NOMO-1 treated with dmso at 0.1 percent for 144 hours (cell line): ENCODE data around the gene SDK1.

Experiments
- DNase-seq: peaks from one replicate; lab custom pipeline; 2025; ENCODE audit not compliant: unreplicated experiment; lab: John Stamatoyannopoulos, UW

Gene SDK1

DNA sequence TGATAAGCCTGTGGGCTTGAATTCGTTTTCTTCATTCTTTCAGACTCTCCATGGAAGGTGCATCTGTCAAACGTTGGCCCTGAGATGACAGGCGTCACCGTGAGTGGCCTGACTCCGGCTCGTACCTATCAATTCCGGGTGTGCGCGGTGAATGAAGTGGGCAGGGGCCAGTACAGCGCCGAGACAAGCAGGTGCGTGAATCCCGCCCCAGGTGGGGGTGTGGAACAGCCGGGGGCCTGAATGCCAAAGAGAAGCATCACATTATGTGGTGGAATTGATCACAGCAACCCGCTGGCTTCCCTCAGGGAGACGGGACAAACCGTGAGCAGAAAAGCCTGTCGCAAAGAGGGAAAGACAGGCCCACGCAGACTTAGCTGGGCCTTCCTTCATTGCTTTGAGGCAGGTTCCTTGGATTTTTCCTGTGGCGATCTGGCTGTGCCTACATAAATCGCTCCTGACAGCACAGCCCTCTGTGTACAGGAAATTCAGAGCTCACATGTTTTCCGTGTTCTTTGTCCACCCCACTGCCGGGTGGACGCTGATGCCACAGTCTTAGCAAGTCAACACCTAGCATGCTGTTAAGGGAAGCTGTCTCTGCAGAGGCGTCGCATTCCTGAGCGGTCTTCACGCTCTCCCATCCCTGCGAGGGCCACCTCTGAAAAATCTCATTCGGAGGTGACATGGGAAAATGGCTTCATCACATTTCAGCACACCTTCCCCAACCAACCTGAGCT lies 710.0 kb downstream of the SDK1 start:
- no peak for DNase-seq

DNA sequence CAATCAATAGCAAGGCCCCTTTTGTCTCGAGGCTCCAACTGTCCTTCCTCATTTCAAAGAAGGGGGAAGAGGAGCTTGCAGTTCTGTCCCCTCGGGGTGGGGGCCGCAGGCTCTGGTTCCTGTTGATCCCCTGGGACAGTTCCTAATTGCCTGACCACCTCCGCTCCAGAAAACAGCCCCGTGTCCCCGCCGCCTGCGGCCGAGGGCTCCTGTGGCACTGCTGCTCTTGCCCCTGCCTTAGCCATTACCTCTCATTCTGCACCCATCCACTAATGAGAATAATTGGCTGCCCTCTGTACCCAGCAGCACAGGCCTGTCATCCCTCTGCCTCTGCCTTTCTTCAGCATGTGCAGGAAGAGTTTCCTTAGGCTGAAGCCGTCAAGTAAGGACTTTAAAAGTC lies 712.7 kb downstream of the SDK1 start:
- no peak for DNase-seq

DNA sequence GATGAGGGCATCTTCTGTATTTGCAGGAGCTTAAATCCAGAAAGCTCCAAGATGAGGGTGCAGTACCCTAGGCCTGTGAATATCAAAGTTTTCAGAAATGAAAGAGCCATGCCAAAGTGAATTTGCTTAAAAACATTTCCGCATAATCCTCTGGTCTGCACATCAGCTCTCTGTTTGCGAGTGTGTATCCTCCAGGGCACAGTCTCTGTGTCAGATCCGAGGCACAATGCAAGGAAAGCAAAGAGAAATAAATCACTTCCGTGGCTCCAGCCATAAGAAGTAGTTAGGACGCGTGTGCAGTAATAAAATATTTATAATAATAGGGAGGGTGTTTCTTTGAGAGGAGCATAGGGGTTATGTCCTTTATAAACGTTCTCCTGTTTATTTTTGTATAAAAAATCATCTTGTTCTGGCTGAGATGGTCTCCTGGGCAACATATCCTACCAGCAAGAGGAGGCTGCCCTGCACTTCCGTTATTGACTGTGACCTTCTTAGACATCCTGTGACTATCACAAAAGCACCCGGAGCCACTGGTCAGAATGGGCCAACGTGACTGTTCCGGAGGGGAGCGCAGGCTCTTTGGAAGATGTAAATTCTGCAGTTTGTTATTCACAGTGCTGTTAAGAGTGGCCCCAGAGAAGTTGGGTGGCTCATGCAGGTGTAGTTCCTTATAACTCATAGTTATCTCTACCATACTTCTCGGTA lies 713.4 kb downstream of the SDK1 start:
- no peak for DNase-seq

DNA sequence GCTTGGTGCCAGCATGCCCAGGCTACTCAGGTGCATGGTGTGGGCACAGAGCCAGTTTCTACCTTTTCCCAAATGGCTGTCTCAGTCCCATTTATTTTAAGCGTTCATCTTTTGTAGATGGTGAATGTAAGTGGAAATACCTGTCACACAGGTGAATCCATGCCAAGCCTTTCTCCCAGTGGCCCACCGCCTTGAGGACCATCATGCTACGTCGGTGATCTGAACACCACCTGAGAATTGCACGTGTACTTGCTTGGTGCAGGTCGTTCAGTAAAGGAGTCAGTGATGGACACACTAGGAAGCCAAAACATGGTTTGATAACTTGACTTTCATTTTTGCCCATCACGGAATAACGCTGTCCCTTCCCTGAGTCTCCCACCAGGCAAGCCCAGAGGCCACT lies 714.3 kb downstream of the SDK1 start:
- DNase-seq: no peak

DNA sequence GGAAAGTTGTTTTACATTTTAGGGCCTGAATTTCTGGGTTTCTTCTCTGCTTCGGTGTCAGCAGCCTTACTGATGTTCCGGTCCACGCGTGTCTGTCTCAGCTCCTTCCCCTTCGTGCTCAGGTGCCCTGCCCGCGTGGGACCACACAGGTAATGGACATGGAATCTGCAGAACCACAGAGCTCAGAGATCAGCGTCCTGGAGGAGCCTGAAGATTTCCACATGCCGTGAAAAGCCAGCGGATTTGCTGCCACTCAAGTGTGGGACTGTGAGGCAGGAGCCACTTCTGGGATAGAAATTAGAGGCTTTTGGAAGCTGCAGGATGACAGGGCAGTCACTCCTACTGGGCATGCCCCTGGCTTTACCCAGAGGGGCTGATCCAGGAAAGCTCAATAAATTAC lies 714.9 kb downstream of the SDK1 start:
- no peak for DNase-seq

DNA sequence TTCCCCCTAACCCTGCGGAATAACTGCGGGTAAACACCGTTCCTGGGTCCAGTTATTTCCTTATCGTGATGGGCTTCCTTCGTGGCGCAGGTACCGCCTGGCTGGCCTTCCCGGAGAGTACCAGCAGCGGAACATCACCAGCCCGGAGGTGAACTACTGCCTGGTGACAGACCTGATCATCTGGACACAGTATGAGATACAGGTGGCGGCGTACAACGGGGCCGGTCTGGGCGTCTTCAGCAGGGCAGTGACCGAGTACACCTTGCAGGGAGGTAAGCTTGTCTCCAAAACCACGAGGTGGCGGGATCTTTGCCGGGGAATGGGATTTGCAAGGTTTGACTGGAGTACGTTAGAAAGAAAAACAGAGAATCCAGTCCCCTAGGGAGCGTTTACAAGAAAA lies 716.0 kb downstream of the SDK1 start:
- no peak for DNase-seq

DNA sequence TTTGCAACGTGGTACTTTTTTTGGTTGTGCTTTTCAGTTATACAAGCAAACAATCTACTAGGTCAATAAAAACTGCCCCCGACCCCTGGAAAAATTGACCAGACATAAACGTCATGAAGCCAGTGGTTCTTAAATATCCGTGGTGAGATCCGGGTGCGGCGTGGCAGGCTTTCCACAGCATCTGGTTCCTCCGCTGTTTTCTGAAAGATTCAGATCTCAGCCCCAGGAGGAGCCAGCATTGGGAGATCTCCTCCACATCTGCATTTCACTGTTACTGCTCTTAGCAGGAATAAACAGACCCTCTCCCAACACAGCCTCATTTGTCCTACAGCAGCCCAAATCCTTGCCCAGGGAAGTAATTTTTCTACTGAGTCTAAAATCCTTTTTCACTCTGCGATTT lies 716.7 kb downstream of the SDK1 start:
- no peak for DNase-seq

DNA sequence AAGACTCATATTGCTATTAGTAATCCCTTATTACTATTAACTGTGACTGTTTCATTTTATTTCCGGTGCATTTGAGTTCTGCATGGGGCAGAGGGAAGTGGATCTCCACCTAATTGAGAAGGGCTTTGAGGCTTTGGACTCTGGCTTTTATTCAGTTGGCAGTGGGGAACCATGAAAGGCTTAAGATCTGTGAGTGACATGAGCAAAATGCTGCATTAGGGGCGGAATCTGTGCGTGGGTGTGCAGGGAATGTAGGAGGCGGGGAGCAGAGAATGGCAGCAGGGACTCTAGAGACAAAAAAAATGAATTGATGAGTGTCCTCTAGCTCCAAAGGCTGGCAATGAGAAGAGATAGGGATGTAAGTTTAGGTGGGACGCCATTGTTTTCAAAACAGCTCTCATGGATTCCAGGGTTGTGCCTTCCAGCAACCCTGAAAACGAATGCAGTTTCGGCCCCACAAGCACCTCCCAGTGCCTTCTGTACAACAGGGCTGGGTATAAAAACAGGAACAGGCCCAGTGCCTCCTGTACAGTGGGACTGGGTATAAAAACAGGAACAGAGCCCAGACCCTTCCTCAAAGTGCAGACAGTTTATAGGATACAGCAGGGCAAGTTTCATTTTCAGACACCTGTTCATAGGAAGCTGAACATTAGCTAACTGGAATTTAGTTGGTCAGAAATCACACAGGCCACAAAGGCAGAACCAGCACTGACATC lies 717.7 kb downstream of the SDK1 start:
- no peak for DNase-seq

DNA sequence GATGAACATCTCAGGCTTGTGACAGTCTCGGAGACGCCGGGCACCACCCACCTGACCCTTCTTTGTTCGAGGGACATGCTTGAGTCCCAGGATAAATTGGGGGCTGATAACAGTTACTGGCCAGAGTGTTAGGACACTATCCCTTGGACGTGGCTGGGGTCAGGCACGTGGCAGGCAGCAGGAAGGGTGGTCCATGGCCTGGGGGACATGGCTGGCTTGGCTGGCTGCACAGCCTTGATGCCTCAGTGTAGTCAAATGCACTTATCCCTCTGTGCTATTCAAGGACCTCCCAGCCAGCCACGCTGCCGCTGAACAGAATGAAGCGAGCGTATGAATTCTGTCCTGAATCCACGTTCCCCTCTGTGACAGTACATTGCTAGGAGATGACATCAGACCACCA lies 719.0 kb downstream of the SDK1 start:
- DNase-seq: no peak

DNA sequence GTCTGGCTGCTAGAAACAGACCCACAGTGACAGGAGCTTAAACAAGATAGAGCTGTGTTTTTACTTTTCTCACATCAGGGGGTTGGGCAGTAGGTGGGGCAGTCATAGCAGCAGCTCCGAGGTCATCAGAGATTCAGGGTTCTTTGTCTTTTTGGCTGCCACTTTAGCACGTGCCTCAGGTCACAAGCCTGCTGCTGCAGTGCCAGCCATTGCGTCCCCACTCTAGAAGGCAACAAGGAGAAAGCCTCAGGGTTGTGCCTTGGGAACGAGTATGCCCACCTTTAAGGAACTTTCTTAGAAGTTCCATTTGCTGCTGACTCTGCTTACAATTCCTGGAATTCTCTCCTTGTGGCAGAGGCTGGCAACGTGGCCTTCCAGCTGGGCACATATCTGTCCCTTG lies 720.4 kb downstream of the SDK1 start:
- DNase-seq: no peak

DNA sequence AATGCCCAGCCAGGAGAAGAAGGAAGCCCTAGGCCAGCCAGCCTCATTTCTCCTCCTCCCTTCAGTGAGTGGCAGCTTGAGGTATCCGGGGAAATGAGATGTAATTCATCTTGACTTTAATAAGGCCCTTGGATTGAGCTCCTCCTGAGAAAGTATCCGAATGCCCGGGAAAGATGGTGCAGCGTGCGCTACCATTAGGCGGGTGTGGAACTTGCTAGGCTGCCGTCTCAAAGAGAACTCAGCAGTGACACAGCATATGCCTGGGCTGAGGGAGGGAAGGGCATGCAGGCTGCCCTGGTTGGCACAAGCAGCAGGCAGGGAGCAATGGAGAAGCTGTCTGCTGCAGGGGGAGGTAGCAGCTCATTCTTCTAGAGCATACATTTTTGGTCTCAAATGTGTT lies 721.2 kb downstream of the SDK1 start:
- DNase-seq: no peak

DNA sequence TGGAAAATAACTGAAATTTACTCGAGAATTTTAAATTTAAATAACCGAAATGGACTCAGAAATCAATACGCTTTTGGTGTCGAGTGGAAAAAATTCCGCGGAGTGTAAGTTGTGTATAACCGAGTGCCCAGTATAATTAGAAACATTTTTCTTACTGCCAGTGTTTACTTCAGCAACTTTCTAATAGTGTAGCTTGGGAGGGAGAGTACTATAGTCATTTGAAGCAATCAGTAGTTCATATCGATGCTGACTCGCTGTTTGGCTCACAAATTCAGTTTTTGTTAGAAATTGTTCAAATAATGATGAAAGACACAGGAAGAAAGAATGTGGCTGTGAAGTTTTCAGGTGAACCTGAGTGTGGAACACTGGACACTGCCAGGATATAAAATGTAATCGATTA lies 722.5 kb downstream of the SDK1 start:
- no peak for DNase-seq

DNA sequence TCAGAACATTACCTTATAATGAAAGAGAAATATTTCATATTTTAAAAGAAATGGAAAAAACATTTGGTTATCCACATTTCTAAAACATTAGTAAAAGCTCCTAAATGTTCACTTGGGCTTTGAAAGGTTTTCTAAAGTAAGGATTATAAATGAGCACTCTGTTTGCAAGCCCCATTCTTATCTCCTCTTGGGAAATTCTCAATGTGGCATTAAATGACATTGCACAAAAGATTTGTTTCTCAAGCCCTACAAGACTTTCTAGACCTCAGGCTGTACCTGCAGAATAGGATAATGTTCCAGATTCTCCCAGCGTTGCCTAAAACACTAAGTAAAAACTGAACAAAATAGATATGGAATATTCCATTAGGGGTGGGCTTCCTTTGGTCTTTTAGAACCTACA lies 723.1 kb downstream of the SDK1 start:
- no peak for DNase-seq

DNA sequence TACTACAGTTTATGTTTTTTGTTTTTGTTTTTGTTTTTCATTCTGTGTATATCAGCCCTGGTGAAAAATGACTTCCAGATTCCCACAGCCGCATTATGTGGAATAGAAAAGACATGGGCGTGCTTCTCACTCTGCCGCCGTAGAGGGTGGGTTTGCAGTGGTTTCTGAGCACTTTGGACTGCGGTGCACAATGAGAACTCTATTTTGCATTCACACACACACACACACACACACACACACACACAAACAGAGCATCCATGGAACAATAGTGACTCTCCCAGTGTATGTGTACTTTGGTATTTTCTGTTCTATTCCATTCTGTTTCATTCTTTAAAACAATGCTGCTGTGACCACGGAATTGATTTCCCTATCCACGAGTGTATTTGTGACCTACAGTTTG lies 723.8 kb downstream of the SDK1 start:
- DNase-seq: no peak

DNA sequence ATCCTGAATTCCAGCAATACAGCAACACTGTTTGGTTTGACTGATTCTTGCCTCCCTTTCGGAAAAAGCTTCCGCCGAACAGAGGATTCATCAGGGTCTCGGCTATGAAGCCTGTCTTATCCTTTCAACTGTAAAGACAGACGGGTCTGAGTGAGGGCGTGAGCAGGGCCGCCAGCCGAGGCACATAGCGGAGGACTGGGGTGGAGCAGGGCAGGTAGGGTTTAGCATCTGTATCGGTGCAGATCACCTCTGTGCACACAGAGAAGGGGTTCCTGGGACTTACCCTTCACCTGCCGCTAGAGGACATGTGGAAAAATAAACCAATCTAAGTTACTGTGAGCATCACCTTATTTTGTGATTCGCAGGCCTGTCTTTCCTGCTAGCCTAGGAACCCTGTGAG lies 724.2 kb downstream of the SDK1 start:
- DNase-seq: no peak

DNA sequence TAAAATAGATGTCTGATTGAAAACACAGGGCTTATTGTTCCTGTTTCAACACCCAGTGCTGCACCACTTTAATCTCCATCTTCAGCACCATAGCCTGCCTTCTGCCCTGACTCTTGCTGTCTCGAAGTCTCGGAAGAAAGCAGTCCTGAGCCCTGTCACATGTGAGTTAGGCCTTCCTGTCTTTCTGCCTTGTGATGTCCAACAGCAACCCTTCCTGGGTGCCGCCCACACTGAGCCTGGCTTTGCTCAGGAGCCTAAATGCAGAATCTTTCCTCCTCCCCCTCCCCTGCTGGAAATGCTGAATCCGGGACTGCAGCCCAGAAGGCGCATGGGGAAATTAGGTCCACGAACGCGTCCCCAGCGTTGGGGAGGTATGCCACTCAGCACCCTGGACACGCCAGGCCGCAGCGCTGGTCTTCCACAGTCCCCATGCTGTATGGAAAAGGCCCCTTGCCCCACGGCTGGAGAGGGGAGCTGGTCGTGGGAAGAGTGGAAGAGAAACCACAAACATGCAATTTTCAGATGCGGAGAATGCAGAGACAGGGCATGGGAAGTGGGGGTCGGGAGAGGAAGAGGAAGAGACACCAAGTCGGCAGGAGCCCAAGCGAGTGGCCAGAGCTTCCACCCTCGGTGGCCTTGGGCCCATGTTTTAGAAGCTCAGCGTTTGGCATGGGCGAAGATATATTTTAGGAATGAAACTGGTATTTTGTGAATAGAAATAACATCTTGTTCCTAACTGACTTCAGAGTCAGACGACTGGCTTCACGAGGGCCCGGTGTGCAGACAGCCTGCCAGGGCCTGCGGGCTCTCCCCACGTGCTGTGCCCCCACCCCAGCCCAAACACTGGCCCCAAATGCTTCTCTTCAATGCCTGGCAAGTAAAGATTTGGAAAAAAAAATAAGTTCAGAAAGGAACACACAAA lies 724.9 kb downstream of the SDK1 start:
- no peak for DNase-seq

DNA sequence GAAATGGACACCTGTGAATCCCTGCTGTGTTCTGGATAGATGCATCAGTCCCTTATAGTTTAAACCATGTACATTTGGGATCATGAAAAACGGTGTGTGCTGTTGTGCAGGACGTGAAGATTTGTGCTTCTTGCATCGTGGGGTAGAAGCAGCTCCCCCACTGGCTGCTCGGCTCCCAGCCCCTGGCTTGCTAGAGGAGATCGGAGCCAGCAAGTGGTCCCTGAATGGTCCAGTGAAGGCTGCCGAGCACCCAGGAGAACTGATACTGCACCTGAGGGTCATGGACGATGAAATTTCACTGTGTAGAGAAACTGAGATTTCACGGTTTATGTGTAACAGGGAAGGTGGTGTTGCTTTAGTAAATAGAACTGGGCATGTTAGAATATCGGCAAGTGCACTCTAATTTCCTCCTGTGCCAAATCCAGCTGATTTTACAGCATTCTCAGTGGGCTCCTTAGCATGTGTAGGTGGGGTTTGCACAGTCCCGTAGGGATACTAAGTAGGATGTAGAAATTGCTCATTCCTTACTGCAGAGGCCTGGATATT lies 726.0 kb downstream of the SDK1 start:
- DNase-seq: no peak

DNA sequence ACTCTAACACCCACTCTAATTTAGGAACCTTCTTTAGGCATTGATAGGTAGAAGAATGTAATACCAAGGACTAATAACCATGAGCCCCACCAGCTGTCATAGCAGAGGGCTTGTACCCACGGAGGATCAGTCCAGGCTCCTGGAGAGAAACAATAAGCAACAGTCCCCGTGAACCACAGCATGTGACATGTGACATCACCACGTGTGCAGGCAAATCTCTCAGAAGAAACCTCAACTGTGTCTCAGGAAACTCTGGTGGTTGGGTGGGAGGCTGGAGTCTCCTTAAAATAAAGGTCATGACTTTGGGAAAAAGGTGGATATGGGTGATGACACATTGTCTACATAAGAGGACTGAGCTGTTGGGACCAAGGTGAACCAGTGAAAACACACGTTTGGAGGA lies 727.2 kb downstream of the SDK1 start:
- DNase-seq: no peak

DNA sequence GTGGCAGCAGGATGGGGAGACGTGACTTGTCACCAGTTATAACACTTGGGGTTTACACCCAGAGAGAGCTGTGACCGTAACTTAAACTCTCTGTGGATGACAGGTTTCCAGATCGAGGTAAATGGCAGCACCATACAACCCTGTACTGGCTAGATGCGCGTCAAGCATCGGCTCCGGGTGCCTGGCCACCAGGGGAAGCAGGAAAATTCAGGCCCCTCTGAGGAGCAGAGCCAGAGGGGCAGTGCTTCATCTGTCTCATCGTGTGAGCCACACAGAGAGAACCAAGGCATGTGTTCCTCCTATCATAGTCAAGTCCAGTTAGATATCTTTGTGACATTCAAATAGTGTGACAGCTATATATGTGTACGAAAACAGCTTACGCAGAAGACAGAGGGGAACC lies 728.9 kb downstream of the SDK1 start:
- DNase-seq: no peak

DNA sequence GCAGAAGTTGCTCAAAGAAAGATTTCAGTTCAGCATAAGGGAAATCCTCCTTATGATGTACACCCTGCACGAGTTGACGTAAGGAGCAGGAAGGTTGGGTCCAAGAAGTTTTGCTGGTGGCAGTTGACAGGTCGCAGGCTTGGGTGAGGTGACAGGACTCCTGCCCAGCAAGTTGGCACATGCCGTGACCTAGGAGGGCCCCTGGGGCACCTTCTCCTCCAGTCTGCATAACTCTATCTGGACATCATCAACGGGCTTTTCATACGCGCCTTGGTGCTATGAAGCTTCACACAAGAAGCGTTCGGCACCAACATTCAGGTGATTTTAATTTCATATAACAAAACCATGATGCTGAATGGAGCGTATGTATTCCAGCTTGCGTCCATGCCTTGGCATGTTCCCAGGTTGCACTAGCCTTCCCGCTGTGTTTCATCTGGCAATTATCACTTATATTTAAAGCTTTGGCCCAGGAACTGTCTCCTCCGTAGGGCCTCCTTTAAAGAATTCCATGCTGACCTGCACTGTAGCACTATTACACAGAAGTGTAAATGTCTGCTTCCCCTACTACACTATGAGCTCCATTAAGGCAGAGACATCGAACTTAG lies 729.4 kb downstream of the SDK1 start:
- DNase-seq: no peak

DNA sequence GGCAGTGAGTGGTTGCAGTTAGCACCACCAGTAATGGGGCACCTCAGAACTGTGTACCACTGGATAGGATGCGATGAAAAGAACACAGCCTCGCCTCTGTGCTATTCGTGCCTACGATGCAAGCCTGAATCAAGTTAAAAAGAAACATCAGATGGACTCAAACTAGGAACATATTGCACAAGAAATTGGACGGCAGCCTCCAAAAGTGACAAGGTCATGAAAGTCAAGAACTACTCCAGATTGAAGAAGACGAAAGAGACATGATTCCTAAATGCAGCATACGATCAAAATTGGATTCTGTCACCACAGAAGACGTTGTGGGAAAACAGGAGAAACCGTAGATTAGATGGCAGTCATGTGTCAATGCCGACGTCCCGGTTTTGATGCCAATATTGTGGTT lies 732.9 kb downstream of the SDK1 start:
- DNase-seq: no peak
